ENCODE measurements around the gene KRTAP10-11. TPM values are rescaled to one million over a fixed set of nuclear protein-coding genes. Genes with fewer than 3 reads are reported as not detected.
"Not testable (repeated sequence)": the region's sequence is repeated elsewhere in the genome, so short reads cannot be mapped to it uniquely, and the experiment has no call there.

The KRTAP10-11 gene
- total RNA-seq, 1 donor from 2014 or later, result not detected

DNA sequence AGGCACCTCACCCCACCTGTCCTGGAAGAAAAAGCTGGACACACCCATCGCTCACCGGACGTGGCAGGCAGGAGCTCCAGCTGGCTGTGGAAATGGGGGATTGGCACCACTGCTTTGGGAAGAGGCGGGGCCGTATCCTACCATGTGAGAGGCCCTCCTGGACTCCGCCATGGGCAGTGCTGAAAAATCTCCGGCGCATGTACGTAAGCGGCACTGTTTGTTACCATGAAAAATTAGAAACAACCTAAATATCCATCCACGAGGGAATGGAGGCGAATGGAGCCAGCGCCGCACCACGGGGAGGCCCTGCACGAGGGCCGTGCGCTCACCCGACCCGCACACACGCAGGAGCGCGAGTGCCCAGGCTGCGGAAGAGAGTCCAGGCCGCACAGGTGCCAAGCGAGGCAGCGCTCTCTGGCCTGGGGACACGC, 31.2 kb upstream of the KRTAP10-11 start:
- no peak for DNase-seq (ENCODE audit: low read depth, low spot score)

DNA sequence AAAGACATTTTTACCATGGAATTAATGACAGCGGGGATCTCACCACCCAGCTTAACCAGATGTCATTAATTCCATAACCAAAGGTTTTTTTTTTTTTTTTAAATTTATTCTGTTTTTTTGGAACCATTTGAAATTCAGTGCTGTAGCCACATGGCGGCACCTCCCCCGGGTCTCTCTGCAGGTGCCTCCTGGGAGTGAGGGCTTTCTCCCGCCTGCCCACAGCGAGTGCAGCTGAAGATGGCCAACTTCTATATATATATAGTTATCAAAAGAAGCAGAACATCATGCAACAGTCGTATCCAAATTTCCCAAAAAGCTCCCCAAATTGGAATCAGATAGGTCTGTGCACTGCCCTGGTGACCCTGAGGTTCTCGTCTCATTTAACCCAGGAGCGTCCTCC, 30.7 kb upstream of the KRTAP10-11 start:
- no peak for DNase-seq (ENCODE audit: low read depth, low spot score)

DNA sequence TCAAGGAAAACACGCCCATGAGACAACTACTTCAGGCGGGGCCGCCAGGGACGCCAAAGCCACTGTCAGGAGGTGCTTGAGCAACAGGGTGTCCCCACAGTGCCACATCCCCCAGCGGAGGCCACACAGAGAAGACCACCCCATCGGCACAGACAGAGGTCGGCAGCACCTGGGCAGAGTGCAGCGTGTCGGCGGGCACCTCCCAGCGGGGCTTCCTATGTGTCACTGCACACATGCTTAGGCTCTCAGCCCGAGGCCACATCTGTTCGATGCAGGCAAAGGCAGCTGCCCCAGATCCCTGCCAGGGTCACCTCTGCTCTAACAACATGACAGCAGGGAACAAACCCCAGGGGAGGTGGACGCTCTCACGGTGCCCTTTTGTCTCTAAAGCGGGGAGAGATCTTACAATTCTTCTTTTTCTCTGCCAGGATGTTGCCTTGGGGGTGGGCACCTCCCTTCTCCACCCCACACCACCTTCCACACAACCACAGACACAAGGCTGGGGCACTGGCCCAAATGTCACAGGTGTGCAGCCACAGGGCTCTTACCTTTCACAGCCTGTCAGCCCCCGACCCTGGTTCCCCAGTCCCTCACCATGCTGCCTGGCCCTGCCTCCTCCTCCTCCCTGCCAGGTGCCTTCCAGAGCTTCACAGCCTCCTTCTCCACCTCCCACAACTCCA, 30.2 kb upstream of the KRTAP10-11 start:
- DNase-seq (ENCODE audit: low read depth, low spot score), result no peak

DNA sequence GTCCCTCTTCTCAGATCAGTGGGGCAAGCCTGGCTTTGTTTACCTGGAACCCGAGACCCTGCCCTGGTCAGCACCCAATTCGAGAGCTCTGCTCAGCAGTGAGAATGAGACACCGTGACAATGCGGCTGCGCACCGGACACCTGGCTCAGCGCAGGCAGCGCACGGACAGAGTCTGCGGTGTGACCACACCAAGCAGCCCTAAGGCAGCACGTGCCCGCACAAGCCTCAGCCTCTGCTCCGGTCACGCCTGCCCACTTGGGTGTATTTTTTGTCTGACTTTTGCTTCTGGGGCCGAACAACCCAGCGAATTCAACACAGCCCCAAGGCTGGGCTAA, 29.7 kb upstream of the KRTAP10-11 start:
- no peak for DNase-seq (ENCODE audit: low read depth, low spot score)

DNA sequence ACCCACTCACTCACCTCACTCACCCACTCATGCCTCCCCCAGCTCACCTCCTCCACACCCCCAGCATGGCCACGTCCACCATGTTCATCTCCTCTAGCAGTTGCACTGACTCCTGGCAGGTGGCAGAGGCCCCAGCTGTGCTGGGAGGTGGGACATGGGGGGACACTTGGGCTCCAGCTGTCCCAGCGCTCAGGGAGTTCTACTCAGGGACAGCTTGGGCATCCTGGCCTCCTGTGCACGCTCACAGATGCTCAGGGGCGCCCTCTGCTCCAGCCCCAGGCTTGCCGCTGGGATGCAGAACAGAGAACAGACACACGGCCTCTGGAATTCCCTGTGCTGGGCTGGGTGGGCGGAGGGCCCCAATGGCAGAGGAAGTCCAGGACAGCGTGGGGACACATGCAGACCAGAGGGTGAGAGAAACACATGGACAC, 29.1 kb upstream of the KRTAP10-11 start:
- no peak for DNase-seq (ENCODE audit: low read depth, low spot score)

DNA sequence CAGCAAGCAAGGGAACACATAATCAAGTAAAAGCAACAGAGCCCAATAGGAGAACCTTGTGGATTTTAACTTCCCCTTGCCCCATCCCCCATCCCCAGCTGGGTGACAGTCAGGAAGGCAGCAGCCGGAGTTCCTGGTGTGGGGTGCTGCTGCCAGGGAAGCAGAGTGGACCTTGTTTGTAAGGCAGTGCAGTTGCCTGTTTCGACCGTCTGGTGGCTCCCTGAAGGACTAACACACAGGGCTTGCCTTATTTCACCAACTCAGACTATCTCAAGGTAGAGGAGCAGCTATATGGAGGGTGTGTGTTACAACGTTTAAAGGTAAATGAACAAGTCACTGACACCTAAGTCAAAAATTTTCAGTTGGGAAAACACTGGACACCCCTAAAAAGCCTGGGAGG, 27.7 kb upstream of the KRTAP10-11 start:
- DNase-seq (ENCODE audit: low read depth, low spot score), result no peak

DNA sequence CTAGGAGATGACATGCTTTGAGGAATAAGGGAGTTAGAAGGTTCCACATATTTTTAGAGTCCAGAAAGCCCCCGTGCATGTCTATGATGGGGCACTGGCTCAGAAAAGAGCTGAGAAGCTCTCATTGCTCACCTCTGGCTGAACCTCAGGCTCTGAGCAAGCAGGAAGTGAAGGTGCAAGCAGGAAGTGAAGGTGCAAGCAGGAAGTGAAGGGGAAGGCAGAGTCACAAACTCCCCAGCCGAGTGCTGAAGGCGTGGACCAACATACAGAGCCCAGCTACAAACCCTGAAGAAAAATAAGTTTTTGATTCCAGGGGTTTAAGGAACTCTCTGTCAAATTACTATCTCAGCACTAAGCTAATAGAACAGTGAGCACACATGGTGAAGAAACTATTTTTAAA, 27.3 kb upstream of the KRTAP10-11 start:
- DNase-seq (ENCODE audit: low read depth, low spot score), result no peak

DNA sequence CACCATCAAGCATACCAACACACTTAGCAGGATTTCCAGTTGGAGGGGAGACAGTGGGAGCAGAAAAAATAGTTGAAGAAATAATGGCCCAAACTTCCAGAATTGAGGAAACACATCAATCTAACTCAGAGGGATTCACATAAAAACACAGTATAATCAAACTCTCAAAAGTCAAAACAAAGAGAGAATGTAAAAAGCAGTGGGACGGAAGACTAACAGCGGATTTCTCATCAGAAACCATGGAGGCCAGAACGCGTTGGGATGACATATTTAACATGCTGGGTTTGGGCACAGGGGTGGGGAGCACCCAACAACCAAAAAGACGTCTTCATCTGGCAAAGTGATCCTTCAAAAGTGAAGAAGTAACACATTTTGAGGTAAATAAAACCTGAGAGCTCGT, 26.3 kb upstream of the KRTAP10-11 start:
- DNase-seq (ENCODE audit: low read depth, low spot score), result no peak

DNA sequence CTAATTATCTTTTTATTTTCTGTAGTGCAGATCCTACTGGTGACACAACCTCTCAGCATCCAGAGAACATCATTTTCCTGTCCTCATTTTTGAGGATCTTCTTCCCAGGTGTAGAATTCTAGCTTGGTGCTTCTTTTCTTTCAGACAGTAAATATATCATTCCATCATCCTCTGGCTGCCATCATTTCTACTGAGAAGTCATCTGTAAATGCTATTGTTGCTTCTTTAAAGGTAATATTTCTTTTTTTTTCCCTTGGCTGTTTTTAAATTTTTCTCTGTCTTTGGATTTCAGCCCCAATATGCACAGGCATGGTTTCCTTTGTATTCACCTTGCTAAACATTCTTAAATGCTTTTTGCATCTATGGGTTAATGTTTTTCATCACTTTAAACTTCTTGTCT, 22.6 kb upstream of the KRTAP10-11 start:
- no peak for DNase-seq (ENCODE audit: low read depth, low spot score)

DNA sequence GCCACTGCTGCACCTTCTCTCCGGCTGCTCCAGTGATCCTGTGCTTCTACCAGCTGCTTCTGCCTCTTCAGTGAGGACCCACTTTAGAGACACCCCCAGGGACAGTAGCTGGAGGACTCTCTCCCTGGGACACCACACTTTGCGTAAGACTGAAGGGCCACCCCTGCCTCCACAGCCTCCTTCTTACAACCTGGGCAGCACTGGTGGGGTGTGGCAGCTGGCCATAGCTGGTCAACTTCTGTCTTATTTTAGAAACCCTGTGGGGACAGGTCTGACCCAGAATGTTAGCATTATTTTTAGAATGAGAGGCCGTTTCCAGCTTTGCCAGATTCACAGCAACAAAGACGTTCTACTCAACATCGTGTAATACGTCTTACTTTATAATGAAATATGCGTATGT, 20.5 kb upstream of the KRTAP10-11 start:
- DNase-seq (ENCODE audit: low read depth, low spot score), result no peak

DNA sequence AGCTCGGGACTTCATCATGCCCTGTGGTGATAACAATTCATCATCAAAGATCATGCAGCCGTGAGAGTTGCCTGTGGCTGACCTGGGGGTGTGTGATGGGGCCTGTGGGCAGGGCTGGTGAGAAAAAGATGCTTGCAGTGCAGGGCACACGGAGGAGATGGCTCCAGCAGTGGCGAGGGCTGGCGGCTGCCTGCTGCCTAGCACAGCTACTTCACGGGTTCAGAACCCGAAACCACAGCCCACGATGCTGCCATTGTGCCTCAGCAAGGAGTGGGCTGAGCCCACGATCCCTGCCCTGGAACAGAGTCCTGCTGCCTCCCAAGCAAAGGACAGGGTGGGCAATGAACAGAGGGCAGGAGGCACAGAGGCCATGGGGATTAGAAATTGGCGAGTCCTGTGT, 20.0 kb upstream of the KRTAP10-11 start:
- DNase-seq (ENCODE audit: low read depth, low spot score), result no peak

DNA sequence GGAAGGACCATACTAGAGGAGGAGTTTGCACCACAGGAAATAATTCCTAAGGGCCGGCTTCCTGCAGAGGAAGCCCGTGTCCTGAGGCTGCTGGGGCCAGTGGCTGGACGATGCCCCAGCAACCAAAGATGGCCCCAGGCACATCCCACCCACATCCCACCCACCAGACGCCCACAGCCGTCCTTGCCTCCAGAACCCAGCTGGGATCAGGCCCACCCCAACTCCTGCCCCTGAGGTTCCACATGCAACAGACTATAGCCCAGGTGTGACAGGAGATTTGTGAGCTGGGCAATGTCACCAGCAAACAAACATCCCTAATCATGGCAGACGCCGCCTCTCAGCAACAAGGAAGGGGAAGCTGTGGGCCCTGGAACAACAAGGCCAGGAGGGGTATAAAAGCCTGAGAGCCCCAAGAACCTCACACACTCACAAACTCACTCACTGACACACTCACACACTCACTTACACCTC, 19.5 kb upstream of the KRTAP10-11 start, which contains the start of gene KRTAP10-9:
Gene KRTAP10-9, plus strand, starts transcription at position 421 of the 471 bp plus-strand sequence. CDS start 79 bp downstream, outside the sequence.
- no peak for DNase-seq (ENCODE audit: low read depth, low spot score)

DNA sequence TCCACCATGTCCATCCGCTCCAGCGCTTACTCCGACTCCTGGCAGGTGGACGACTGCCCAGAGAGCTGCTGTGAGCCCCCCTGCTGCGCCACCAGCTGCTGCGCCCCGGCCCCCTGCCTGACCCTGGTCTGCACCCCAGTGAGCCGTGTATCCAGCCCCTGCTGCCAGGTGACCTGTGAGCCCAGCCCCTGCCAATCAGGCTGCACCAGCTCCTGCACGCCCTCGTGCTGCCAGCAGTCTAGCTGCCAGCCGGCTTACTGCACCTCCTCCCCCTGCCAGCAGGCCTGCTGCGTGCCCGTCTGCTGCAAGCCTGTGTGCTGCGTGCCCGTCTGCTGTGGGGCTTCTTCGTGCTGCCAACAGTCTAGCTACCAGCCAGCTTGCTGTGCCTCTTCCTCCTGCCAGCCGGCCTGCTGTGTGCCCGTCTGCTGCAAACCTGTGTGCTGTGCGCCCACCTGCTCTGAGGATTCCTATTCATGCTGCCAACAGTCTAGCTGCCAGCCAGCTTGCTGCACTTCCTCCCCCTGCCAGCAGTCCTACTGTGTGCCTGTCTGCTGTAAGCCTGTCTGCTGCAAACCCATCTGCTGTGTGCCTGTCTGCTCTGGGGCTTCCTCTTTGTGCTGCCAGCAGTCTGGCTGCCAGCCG, 18.9 kb upstream of the KRTAP10-11 start:
- DNase-seq (ENCODE audit: low read depth, low spot score), result not testable (repeated sequence)

DNA sequence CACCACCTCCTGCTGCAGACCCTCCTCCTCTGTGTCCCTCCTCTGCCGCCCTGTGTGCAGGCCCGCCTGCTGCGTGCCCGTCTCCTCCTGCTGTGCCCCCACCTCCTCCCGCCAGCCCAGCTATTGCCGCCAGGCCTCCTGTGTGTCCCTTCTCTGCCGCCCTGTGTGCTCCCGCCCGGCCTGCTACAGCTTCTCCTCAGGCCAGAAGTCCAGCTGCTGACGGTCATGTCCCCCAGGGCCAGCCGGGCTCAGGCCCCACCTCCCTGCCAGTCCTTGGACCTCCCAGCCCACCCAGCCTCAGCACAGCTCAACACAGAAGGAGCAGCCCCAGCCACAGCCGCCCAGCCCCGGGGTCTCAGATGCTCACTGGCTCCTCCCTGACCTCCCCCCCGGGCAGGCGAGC, 18.4 kb upstream of the KRTAP10-11 start:
- not testable (repeated sequence) for DNase-seq (ENCODE audit: low read depth, low spot score)

DNA sequence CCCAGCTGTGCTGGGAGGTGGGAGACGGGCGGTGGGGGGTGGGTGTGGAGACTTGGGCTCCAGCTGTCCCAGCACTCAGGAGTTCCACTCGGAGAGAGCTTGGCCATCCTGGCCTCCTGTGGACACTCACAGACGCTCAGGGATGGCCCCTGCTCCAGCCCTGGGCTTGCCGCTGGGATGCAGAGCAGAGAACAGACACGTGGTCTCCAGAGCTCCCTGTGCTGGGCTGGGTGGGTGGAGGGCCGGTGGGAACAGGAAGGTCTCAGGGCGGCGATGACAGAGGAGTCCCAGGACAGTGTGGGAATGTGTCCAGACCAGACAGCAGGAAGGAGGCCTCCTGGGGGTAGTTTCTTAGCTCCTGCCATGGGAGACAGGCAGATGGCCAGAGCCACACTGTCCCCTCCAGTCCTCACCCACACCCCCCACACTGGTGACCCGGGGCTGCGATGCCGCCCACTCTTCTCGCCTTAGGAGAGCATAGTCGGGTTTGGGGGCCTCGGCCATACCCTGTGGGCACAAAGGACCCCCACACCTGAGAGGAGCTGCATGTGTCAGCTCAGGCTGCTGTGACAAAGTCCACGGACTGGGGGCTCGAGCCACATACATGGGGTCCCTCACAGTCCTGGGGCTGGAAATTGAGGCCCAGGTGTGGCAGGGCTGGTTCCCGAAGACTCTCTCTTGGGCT, 17.4 kb upstream of the KRTAP10-11 start:
- DNase-seq (ENCODE audit: low read depth, low spot score), result no peak

DNA sequence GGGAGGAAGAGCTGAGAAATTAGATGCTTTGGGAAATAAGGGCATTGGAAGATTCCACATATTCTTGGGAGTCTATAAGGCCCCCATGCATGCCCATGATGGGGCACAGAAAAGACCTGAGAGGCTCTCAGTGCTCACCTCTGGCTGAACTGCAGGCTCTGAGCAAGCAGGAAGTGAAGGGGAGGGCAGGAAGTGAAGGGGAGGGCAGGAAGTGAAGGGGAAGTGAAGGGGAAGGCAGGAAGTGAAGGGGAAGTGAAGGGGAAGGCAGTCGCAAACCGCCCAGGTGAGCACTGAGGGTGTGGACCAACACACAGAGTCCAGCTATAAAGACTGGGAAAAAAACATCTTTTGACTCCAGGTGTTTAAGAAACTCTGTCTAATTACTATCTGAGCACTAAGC, 15.8 kb upstream of the KRTAP10-11 start:
- DNase-seq (ENCODE audit: low read depth, low spot score), result no peak

DNA sequence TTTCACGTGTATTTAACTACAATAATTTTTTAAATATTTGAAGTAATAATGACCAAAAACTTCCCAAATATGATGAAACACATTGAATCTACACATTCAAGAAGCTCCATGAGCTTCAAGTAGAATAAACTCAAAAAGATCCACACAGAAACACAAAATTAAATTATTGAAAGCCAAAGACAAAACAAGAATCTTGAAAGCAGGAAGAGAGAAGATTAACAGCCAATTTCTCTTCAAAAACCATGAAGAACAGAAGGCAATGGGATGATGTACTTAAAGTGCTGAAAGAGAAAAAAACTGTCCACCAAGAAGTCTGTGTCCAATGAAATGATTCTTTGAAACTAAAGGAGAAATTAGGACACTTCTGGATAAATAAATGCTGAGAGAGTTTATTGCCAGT, 14.1 kb upstream of the KRTAP10-11 start:
- DNase-seq (ENCODE audit: low read depth, low spot score), result no peak

DNA sequence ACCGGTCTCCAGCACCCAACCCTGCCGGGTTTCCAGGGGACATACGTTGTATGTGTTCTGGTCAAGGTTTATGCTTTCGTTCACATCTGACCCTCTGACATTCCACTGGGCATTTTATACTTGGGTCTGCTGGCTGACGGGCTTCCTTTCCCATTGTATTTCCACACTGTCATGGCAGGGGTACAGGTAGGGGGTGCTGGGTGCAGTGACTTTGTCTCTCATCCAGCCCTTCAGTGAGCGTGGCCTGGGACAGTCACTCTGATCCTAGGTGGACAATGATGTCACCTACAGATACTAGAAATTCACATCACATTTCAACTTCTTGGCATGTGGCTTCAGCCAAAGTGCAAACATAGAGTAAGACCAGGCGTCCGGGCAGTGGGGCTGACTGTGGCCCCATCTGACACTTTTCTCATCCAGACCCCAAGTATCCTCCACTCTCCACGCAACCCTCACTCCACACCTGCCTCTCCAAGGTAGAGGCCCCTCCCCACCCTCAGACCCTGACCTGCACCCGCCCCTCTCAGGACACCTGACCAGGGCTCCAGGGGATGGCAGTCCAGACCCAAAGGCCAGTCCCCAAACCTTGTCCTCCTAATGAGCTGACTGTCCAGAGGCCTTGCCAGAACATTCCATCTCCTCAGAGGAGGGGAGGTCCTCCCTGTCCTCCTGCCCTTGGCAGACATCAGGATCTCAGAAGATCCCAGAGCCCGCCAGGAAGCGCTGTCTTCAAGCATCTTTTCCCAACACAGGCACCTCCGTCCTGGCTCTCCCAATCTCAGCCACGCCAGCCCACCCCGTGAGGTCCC, 9.8 kb upstream of the KRTAP10-11 start:
- DNase-seq (ENCODE audit: low read depth, low spot score), result no peak

DNA sequence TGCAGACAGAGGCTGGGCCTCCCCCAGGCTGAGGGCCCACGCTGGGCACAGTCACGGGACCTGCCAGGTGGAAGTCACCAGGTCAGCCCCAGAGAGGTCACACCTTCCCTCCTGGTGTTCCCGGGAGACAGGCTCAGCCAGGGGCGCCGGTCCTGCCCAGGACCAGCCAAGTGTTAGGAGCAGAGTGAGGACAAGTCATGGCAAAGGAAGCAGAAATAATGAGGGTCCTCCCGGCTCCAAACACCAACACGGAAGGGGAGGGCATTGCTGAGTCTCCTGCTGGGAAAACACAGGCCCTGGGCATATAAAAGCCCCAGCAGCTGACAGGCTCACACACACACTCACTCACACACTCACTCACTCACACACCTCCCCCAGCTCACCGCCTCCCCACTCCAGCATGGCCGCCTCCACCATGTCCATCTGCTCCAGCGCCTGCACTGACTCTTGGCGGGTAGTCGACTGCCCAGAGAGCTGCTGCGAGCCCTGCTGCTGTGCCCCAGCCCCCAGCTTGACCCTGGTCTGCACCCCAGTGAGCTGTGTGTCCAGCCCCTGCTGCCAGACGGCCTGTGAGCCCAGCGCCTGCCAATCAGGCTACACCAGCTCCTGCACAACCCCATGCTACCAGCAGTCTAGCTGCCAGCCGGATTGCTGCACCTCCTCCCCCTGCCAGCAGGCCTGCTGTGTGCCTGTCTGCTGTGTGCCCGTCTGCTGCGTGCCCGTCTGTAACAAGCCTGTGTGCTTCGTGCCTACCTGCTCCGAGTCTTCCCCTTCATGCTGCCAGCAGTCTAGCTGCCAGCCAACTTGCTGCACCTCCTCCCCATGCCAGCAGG, 9.0 kb upstream of the KRTAP10-11 start, which contains the start of gene KRTAP10-10:
Gene KRTAP10-10, plus strand, starts transcription at position 339 of the 833 bp plus-strand sequence. Its CDS starts 62 bp downstream, at position 401.
- DNase-seq (ENCODE audit: low read depth, low spot score), result no peak

DNA sequence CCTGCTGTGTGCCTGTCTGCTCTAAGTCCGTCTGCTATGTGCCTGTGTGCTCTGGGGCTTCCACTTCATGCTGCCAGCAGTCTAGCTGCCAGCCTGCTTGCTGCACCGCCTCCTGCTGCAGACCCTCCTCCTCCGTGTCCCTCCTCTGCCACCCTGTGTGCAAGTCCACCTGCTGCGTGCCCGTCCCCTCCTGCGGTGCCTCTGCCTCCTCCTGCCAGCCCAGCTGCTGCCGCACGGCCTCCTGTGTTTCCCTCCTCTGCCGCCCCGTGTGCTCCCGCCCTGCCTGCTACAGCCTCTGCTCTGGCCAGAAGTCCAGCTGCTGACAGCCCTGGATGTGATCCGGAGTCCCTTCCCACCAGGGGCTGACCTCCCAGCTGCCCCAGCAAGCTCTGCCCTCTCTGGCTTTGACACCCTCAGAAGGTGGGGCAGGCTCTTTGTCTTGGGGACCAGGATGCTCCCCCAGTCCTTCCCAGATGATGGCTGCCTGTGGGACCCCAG, 8.3 kb upstream of the KRTAP10-11 start:
- not testable (repeated sequence) for DNase-seq (ENCODE audit: low read depth, low spot score)
